IMR-90 (cell line): ENCODE results near the gene LDLRAD1. TPM values are rescaled to one million over a fixed set of nuclear protein-coding genes. Genes with fewer than 3 reads are reported as not detected.

Experiments
- ATAC-seq: fragments of 200-7000 bp; cut with Tn5 transposase; 2 replicates; pipeline ENCODE4 v1.9.1; 2020; ENCODE audit warnings: low read depth, mild to moderate bottlenecking, moderate library complexity
- BruUV-seq: library from RNA; stranded (reverse); fragments of 400-500 nt; replicated peaks from 2 replicates; lab custom pipeline; 2021; lab: Mats Ljungman, UMichigan
- CTCF ChIA-PET: fragments of 300-600 bp; formaldehyde crosslinking; extraction: SDS; loops from one replicate; lab custom pipeline; 2021; ENCODE audit warnings: antibody characterized with exemption; lab: Yijun Ruan, JAX
- POLR2A ChIA-PET: fragments of 300-600 bp; sonication (Branson Sonifier 250); formaldehyde crosslinking; loops from one replicate; lab custom pipeline; 2022; ENCODE audit warnings: antibody characterized with exemption; ENCODE audit not compliant: unreplicated experiment; lab: Charles Lee
- DNase-seq: peaks from one replicate; pipeline ENCODE4 v3.0.0; 2013
- H2AFZ ChIP-seq: replicated peaks from 2 replicates; pipeline ENCODE3; 2013; ENCODE audit warnings: low read length, mild to moderate bottlenecking; ENCODE audit not compliant: poor library complexity
- H2AK5ac ChIP-seq: 2 replicates; pipeline ENCODE4 v1.6.1; 2013; ENCODE audit warnings: low read depth, low read length, inconsistent platforms
- H2AK9ac ChIP-seq: replicated peaks from 2 replicates; pipeline ENCODE3; 2013; ENCODE audit warnings: mild to moderate bottlenecking, low read depth, low read length, moderate library complexity; ENCODE audit not compliant: poor library complexity
- H2BK120ac ChIP-seq: 2 replicates; pipeline ENCODE4 v1.6.1; 2013; ENCODE audit warnings: low read depth, low read length, inconsistent platforms
- H2BK15ac ChIP-seq: 3 replicates; pipeline ENCODE4 v1.6.1; 2013; ENCODE audit warnings: low read depth, low read length, inconsistent platforms
- H2BK20ac ChIP-seq: 2 replicates; pipeline ENCODE4 v1.6.1; 2013; ENCODE audit warnings: low read depth, mild to moderate bottlenecking, inconsistent platforms, low read length, moderate library complexity
- H2BK5ac ChIP-seq: 2 replicates; pipeline ENCODE4 v1.6.1; 2013; ENCODE audit warnings: mild to moderate bottlenecking, low read depth, low read length, inconsistent platforms; ENCODE audit not compliant: poor library complexity, severe bottlenecking
- H3K14ac ChIP-seq: replicated peaks from 2 replicates; pipeline ENCODE4 v1.6.1; 2013; ENCODE audit warnings: low read depth, low read length, inconsistent platforms
- H3K18ac ChIP-seq: 2 replicates; pipeline ENCODE4 v1.6.1; 2013; ENCODE audit warnings: low read depth, low read length, control low read depth
- H3K23ac ChIP-seq: 2 replicates; pipeline ENCODE4 v1.6.1; 2013; ENCODE audit warnings: low read depth, low read length, inconsistent platforms
- H3K27ac ChIP-seq: 2 replicates; pipeline ENCODE4 v1.5.1; 2013; ENCODE audit warnings: mild to moderate bottlenecking, control low read depth, low read length; ENCODE audit not compliant: insufficient read depth
- H3K27me3 ChIP-seq: 2 replicates; pipeline ENCODE4 v1.6.1; 2013; ENCODE audit warnings: low read length; ENCODE audit not compliant: control insufficient read depth, insufficient read depth
- H3K36me3 ChIP-seq: 2 replicates; pipeline ENCODE4 v1.6.1; 2013; ENCODE audit warnings: low read length, mixed read lengths; ENCODE audit not compliant: control insufficient read depth, insufficient read depth
- H3K4ac ChIP-seq: 2 replicates; pipeline ENCODE4 v1.6.1; 2013; ENCODE audit warnings: low read depth, low read length, inconsistent platforms
- H3K4me1 ChIP-seq: 2 replicates; pipeline ENCODE4 v1.6.1; 2013; ENCODE audit warnings: low read length, mixed read lengths; ENCODE audit not compliant: control insufficient read depth, insufficient read depth
- H3K4me2 ChIP-seq: 2 replicates; pipeline ENCODE4 v1.6.1; 2013; ENCODE audit warnings: low read depth, mild to moderate bottlenecking, control low read depth, low read length, moderate library complexity
- H3K4me3 ChIP-seq: 2 replicates; pipeline ENCODE4 v1.5.1; 2013; ENCODE audit warnings: low read depth, mild to moderate bottlenecking, control low read depth, low read length, moderate library complexity; ENCODE audit not compliant: insufficient read depth
- H3K56ac ChIP-seq: 2 replicates; pipeline ENCODE4 v1.6.1; 2013; ENCODE audit warnings: low read length, inconsistent platforms; ENCODE audit not compliant: insufficient read depth; ENCODE audit errors: extremely low read depth
- H3K79me1 ChIP-seq, 2 experiments: 2 replicates each; pipeline ENCODE4 v1.6.1; 2013; ENCODE audit warnings: low read length in 2 of 2, inconsistent platforms in 1 of 2, low read depth in 1 of 2
- H3K9ac ChIP-seq: 2 replicates; pipeline ENCODE4 v1.6.1; 2013; ENCODE audit warnings: low read depth, low read length, control low read depth
- H3K9me1 ChIP-seq: 2 replicates; pipeline ENCODE4 v1.6.1; 2013; ENCODE audit warnings: low read length, inconsistent platforms; ENCODE audit not compliant: insufficient read depth
- H3K9me3 ChIP-seq: 2 replicates; pipeline ENCODE4 v1.6.1; 2013; ENCODE audit warnings: low read length; ENCODE audit not compliant: control insufficient read depth, insufficient read depth
- H4K20me1 ChIP-seq: 2 replicates; pipeline ENCODE4 v1.6.1; 2013; ENCODE audit warnings: low read length, inconsistent platforms; ENCODE audit not compliant: insufficient read depth
- H4K5ac ChIP-seq: 2 replicates; pipeline ENCODE4 v1.6.1; 2013; ENCODE audit warnings: mild to moderate bottlenecking, low read depth, low read length, control low read depth
- H4K8ac ChIP-seq, 2 experiments: 2 replicates each; pipeline ENCODE4 v1.6.1; 2013; ENCODE audit warnings: low read depth in 2 of 2, low read length in 2 of 2, control low read depth in 1 of 2, inconsistent platforms in 1 of 2
- H4K91ac ChIP-seq: 2 replicates; pipeline ENCODE4 v1.6.1; 2013; ENCODE audit warnings: low read depth, low read length, inconsistent platforms; ENCODE audit not compliant: insufficient read depth
- BHLHE40 ChIP-seq: fragments of 150-350 bp; IDR thresholded peaks from 2 replicates; pipeline ENCODE4 v1.6.1; 2016; ENCODE audit warnings: mild to moderate bottlenecking, low read depth, low read length
- CHD1 ChIP-seq: IDR thresholded peaks from 2 replicates; pipeline ENCODE4 v1.6.1; 2012; ENCODE audit warnings: low read depth, low read length, improper control_type of control experiment
- CTCF ChIP-seq: conservative IDR thresholded peaks from 2 replicates; pipeline ENCODE4 v1.5.1; 2012; ENCODE audit warnings: mild to moderate bottlenecking, low read depth, low read length, improper control_type of control experiment
- ELK1 ChIP-seq: fragments of 150-350 bp; IDR thresholded peaks from 2 replicates; pipeline ENCODE4 v1.6.1; 2016; ENCODE audit warnings: low read depth, mild to moderate bottlenecking, low read length, moderate library complexity, borderline replicate concordance
- MAFK ChIP-seq: IDR thresholded peaks from 2 replicates; pipeline ENCODE4 v1.6.1; 2012; ENCODE audit warnings: low read depth, low read length, improper control_type of control experiment
- NFE2L2 ChIP-seq: fragments of 150-350 bp; IDR thresholded peaks from 2 replicates; pipeline ENCODE4 v1.6.1; 2016; ENCODE audit warnings: low read depth, mild to moderate bottlenecking, low read length
- POLR2A ChIP-seq: IDR thresholded peaks from 2 replicates; pipeline ENCODE4 v1.6.1; 2012; ENCODE audit warnings: mild to moderate bottlenecking, low read depth, low read length
- RAD21 ChIP-seq: IDR thresholded peaks from 2 replicates; pipeline ENCODE4 v1.6.1; 2012; ENCODE audit warnings: low read length, improper control_type of control experiment
- RCOR1 ChIP-seq: IDR thresholded peaks from 2 replicates; pipeline ENCODE4 v1.6.1; 2012; ENCODE audit warnings: mild to moderate bottlenecking, low read length, improper control_type of control experiment; ENCODE audit not compliant: insufficient replicate concordance
- RFX5 ChIP-seq: IDR thresholded peaks from 2 replicates; pipeline ENCODE4 v1.8.0; 2012; ENCODE audit warnings: low read depth, mild to moderate bottlenecking, low read length, moderate library complexity
- SMC3 ChIP-seq: fragments of 150-350 bp; IDR thresholded peaks from 2 replicates; pipeline ENCODE4 v1.6.1; 2016; ENCODE audit warnings: low read depth, mild to moderate bottlenecking, antibody characterized with exemption, low read length, moderate library complexity
- WGBS, 2 experiments: methylation state at CpG; one replicate each; pipeline versions ENCODE4 v1.1.5 to v1.1.7; 2013; ENCODE audit warnings: missing lambda C conversion rate in 2 of 2; ENCODE audit not compliant: insufficient read length in 1 of 2; ENCODE audit errors: extremely low coverage in 2 of 2; 5-methylcytosine and 5-hydroxymethylcytosine counted together
- dilution Hi-C: fragments of 300-500 bp; cut with HindIII; formaldehyde crosslinking; loops from one replicate; pipeline ENCODE4 v1.14.3; 2018; ENCODE audit warnings: low sequenced_read_pairs; ENCODE audit not compliant: unreplicated experiment
- in situ Hi-C: fragments of 300-500 bp; cut with MboI; formaldehyde crosslinking; loops from 3 replicates; pipeline ENCODE4 v1.14.3; 2019; ENCODE audit warnings: low sequenced_read_pairs, inconsistent platforms, mixed read lengths
- intact Hi-C: fragments of 100-400 bp; cut with micrococcal nuclease; formaldehyde crosslinking; loops from 2 replicates; pipeline ENCODE4 v1.10.0; 2022
- polyA plus RNA-seq, 3 experiments: library from polyadenylated mRNA; depleted of rRNA; stranded (reverse); fragments of >200 nt; gene quantifications; 2 replicates each; pipeline ENCODE4 v1.2.3, GENCODE V29; 2012; ENCODE audit warnings: low replicate concordance in 1 of 3
- total RNA-seq: library from RNA; depleted of rRNA; stranded (reverse); fragments of >200 nt; gene quantifications from 2 replicates; pipeline ENCODE4 v1.2.3, GENCODE V29; 2012

Gene LDLRAD1
- total and polyA plus RNA-seq, 2 of the 4 experiments (the other 2 are of a cell fraction): not detected

DNA sequence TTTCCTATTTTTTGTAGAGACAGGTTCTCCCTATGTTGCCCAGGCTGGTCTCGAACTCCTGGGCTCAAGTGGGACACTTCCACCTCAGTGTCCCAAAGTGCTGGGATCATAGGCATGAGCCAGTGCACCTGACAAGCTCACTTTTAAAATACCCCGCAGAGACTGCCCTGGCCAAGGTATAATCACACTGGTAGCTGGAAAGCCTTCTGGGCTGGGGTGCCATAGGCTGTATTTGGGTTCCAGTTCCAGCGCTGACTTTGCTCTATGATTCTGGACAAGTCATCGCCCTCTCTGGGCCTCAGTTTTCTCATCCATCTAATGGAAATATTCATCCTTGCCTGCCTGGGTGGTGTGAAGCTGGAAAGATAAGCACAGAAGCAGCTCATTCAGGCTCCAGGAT, 10.4 kb downstream of the LDLRAD1 start:
- no peak overlapping the region for H2BK120ac ChIP-seq
- H3K4me2 ChIP-seq: no peak overlapping the region
- H4K5ac ChIP-seq: no peak overlapping the region
- POLR2A ChIA-PET: interaction anchor here (0.6 kb wide), 1 partner anchor 131 kb away, joined by 3 read pairs; no protein-coding TSS in a partner anchor
- TF ChIP-seq POLR2A (no peak), RAD21 (no peak), BHLHE40 (no peak), CHD1 (no peak), RFX5 (no peak), ELK1 (no peak), RCOR1 (no peak), CTCF (no peak), NFE2L2 (no peak), SMC3 (no peak), MAFK (no peak)
- no peak overlapping the region for H3K56ac ChIP-seq
- no peak overlapping the region for H2BK5ac ChIP-seq
- no peak for DNase-seq
- H2AFZ ChIP-seq: no peak overlapping the region
- intact Hi-C loops (no loop called here), dilution Hi-C loops (no loop called here), in situ Hi-C loops (no loop called here)
- no peak overlapping the region for H3K4me3 ChIP-seq
- H2BK20ac ChIP-seq: no peak overlapping the region
- no peak overlapping the region for H3K27ac ChIP-seq
- H4K20me1 ChIP-seq: no peaks in the 10 kb centered on the region
- no peak overlapping the region for H3K4ac ChIP-seq
- no peak overlapping the region for H3K23ac ChIP-seq
- no peak overlapping the region for H2AK5ac ChIP-seq
- H3K79me1 ChIP-seq: no peaks in the 10 kb centered on the region
- no peak overlapping the region for H3K18ac ChIP-seq
- peaks cover 61% of the 10 kb centered on the region for H3K27me3 ChIP-seq
- no peak overlapping the region for H2BK15ac ChIP-seq
- no peak for ATAC-seq
- WGBS, 2 experiments: no CpG with 5 or more reads among the region's 4 CpGs
- H4K8ac ChIP-seq: no peak overlapping the region
- no peak overlapping the region for H3K14ac ChIP-seq
- peaks cover 2% of the 10 kb centered on the region; the same call in 1 of the 2 replicates for H3K9me3 ChIP-seq
- peaks cover 3% of the 10 kb centered on the region; the same call in 1 of the 2 replicates for H3K9me1 ChIP-seq
- BruUV-seq: no TSS peak
- no peaks in the 10 kb centered on the region for H3K36me3 ChIP-seq
- H3K4me1 ChIP-seq: no peaks in the 10 kb centered on the region
- no peak overlapping the region for H3K9ac ChIP-seq
- H4K91ac ChIP-seq: no peak overlapping the region
- H2AK9ac ChIP-seq: no peak overlapping the region
- CTCF ChIA-PET: no interaction called here
